WTC11 (cell line): ENCODE data around the gene GPATCH8. TPM values are rescaled to one million over a fixed set of nuclear protein-coding genes. Genes with fewer than 3 reads are reported as not detected.

Experiments used
- ATAC-seq: fragments of 200-7000 bp; cut with Tn5 transposase; 2 replicates; pipeline ENCODE4 v1.10.0; 2021; ENCODE audit warnings: mild to moderate bottlenecking, moderate library complexity
- Bru-seq: library from RNA; stranded (reverse); fragments of 400-500 nt; gene quantifications from one replicate; lab custom pipeline; 2021; lab: Mats Ljungman, UMichigan
- CTCF ChIA-PET: fragments of 300-600 bp; sonication (Branson Sonifier 250); formaldehyde crosslinking; loops from one replicate; lab custom pipeline; 2021; ENCODE audit warnings: antibody characterized with exemption; lab: Charles Lee
- POLR2A ChIA-PET: fragments of 350-600 bp; sonication (Branson Sonifier 250); formaldehyde crosslinking; loops from one replicate; lab custom pipeline; 2021; ENCODE audit warnings: antibody characterized with exemption; lab: Charles Lee
- DNase-seq: peaks from one replicate; pipeline ENCODE4 v3.0.0; 2021; ENCODE audit warnings: low spot score
- H3K27ac Mint-ChIP-seq: 2 replicates; pipeline ENCODE4 v1.8.0; 2021; ENCODE audit warnings: mixed read lengths
- H3K27me3 Mint-ChIP-seq: 2 replicates; pipeline ENCODE4 v1.8.0; 2021; ENCODE audit warnings: low read depth, mild to moderate bottlenecking, moderate library complexity, mixed read lengths
- H3K36me3 Mint-ChIP-seq: 2 replicates; pipeline ENCODE4 v1.8.0; 2021; ENCODE audit warnings: mixed read lengths
- H3K4me1 Mint-ChIP-seq: 2 replicates; pipeline ENCODE4 v1.8.0; 2022; ENCODE audit warnings: mixed read lengths
- H3K4me3 Mint-ChIP-seq: 2 replicates; pipeline ENCODE4 v1.8.0; 2021; ENCODE audit warnings: mild to moderate bottlenecking, moderate library complexity, mixed read lengths
- H3K9me3 Mint-ChIP-seq: 2 replicates; pipeline ENCODE4 v1.8.0; 2021; ENCODE audit warnings: mixed read lengths
- ATF3 ChIP-seq: sonication (generic); formaldehyde crosslinking; conservative IDR thresholded peaks from 2 replicates; pipeline ENCODE4 v1.8.1; 2022; ENCODE audit warnings: mild to moderate bottlenecking, missing genetic modification reagents
- ATF6 ChIP-seq: sonication (generic); formaldehyde crosslinking; IDR thresholded peaks from 2 replicates; pipeline ENCODE4 v1.8.1; 2023; ENCODE audit warnings: mild to moderate bottlenecking, missing genetic modification reagents
- E2F4 ChIP-seq: sonication (generic); formaldehyde crosslinking; IDR thresholded peaks from 2 replicates; pipeline ENCODE4 v1.8.1; 2022; ENCODE audit warnings: low read depth, mild to moderate bottlenecking, moderate library complexity, missing genetic modification reagents, borderline replicate concordance
- FOXJ3 ChIP-seq: sonication (generic); formaldehyde crosslinking; IDR thresholded peaks from 2 replicates; pipeline ENCODE4 v1.9.0; 2021; ENCODE audit warnings: missing genetic modification reagents, mild to moderate bottlenecking, borderline replicate concordance
- HMGXB4 ChIP-seq: sonication (generic); formaldehyde crosslinking; IDR thresholded peaks from 2 replicates; pipeline ENCODE4 v1.8.1; 2023; ENCODE audit warnings: mild to moderate bottlenecking, moderate library complexity, missing genetic modification reagents
- JUN ChIP-seq: sonication (generic); formaldehyde crosslinking; IDR thresholded peaks from 2 replicates; pipeline ENCODE4 v1.8.0; 2023; ENCODE audit warnings: mild to moderate bottlenecking, missing genetic modification reagents
- MAX ChIP-seq: sonication (generic); formaldehyde crosslinking; IDR thresholded peaks from 2 replicates; pipeline ENCODE4 v1.8.0; 2022; ENCODE audit warnings: mild to moderate bottlenecking, missing genetic modification reagents
- MYBL2 ChIP-seq: sonication (generic); formaldehyde crosslinking; IDR thresholded peaks from 2 replicates; pipeline ENCODE4 v1.8.1; 2023; ENCODE audit warnings: mild to moderate bottlenecking, moderate library complexity, missing genetic modification reagents
- RELA ChIP-seq: sonication (generic); formaldehyde crosslinking; IDR thresholded peaks from 2 replicates; pipeline ENCODE4 v1.8.1; 2022; ENCODE audit warnings: missing genetic modification reagents, mild to moderate bottlenecking, borderline replicate concordance
- TEAD1 ChIP-seq: sonication (generic); formaldehyde crosslinking; IDR thresholded peaks from 2 replicates; pipeline ENCODE4 v1.8.0; 2022; ENCODE audit warnings: mild to moderate bottlenecking, missing genetic modification reagents
- TP53 ChIP-seq: sonication (generic); formaldehyde crosslinking; IDR thresholded peaks from 2 replicates; pipeline ENCODE4 v1.8.1; 2023; ENCODE audit warnings: mild to moderate bottlenecking, missing genetic modification reagents
- ZBTB43 ChIP-seq: sonication (generic); formaldehyde crosslinking; IDR thresholded peaks from 2 replicates; pipeline ENCODE4 v1.8.1; 2023; ENCODE audit warnings: mild to moderate bottlenecking, missing genetic modification reagents
- ZNF317 ChIP-seq: sonication (generic); formaldehyde crosslinking; IDR thresholded peaks from 2 replicates; pipeline ENCODE4 v1.8.1; 2023; ENCODE audit warnings: low read depth, mild to moderate bottlenecking, moderate library complexity, missing genetic modification reagents, borderline replicate concordance
- long read RNA-seq, 3 experiments: library from RNA in 1 of 3; library from capped mRNA in 1 of 3; library from polyadenylated mRNA in 1 of 3; unstranded in 2 of 3; stranded (forward) in 1 of 3; transcript quantifications; one replicate each; pipeline ENCODE4 v2.0.0, GENCODE V29; 2021
- total RNA-seq: library from RNA; stranded (reverse); gene quantifications from 3 replicates; pipeline ENCODE4 v1.2.3, GENCODE V29; 2021
- TF ChIP-seq, protein P1 (sequence below): sonication (generic); formaldehyde crosslinking; IDR thresholded peaks from 2 replicates; pipeline ENCODE4 v1.8.0; 2023; ENCODE audit warnings: mild to moderate bottlenecking, missing genetic modification reagents
- TF ChIP-seq, protein P2 (sequence below): sonication (generic); formaldehyde crosslinking; IDR thresholded peaks from 2 replicates; pipeline ENCODE4 v1.8.0; 2023; ENCODE audit warnings: missing genetic modification reagents, mild to moderate bottlenecking, borderline replicate concordance
- TF ChIP-seq, protein P3 (sequence below): sonication (generic); formaldehyde crosslinking; IDR thresholded peaks from 2 replicates; pipeline ENCODE4 v1.8.1; 2022; ENCODE audit warnings: low read depth, missing genetic modification reagents, borderline replicate concordance

The GPATCH8 gene
- total RNA-seq (51.9 to 52.4 TPM (median 51.9 TPM) in 3 replicates), Bru-seq, nascent RNA (percentile 89 among the genes with signal in this experiment)
- long read RNA-seq, experiment 1, full-length matches to known transcripts, result 48 of 127 reads
- long read RNA-seq, experiment 1, partial matches to known transcripts, result 5 of 127 reads
- long read RNA-seq, experiment 1, other reads (novel, unspliced or antisense), result 74 of 127 reads
- long read RNA-seq, experiment 2, full-length matches to known transcripts, result 4 of 49 reads
- long read RNA-seq, experiment 2, partial matches to known transcripts, result 2 of 49 reads
- long read RNA-seq, experiment 2, other reads (novel, unspliced or antisense), result 43 of 49 reads
- long read RNA-seq, experiment 3, full-length matches to known transcripts, result 21 of 34 reads
- long read RNA-seq, experiment 3, partial matches to known transcripts, result 0 of 34 reads
- long read RNA-seq, experiment 3, other reads (novel, unspliced or antisense), result 13 of 34 reads

DNA sequence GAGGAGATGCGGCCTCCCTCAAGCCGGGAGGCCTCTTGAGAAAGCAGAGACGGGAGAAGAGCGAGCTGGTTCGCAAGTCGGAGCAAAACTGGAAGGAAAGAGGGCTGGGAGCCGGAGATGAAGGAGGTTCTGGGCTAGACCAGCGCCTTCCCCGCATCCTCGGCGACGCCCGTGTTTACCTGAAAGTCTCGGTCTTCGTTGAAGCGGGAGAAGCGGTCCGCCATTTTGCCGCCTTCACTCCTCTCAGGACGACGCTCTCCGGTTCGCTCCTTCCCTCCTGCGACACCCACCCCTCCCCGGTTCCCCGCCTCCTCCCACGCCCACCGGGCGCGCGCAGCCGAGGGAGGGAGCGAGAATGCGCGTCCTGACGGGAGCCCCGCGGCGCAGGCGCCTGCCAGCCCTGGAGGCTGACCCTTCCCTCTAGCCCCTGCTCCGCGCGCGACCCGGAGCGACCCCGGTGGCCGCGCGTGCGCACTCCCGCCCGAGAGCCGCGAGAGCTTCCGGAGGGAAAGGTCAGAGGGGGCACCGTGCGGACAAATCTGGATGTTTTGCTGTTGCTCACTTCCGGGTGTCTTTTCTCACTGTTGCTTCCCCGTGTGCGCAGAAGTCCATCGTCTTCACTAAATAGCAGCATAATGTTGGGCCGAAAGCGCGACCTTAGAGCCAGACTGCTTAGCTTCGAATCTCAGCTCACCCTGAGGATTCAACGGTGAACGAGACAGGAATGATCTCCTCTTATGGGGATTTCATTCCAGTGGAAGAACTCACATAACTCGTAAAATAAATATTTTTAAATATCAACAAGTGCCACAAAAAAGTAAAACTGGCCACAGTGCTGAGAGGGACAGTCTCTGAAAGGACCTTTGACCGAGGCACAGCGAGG, at the start of gene GPATCH8:
Gene GPATCH8, minus strand, starts transcription at position 260 of the 883 bp plus-strand sequence. Its CDS starts 36 bp downstream, at position 224.
- Mint-ChIP-seq H3K27me3 (peaks cover 16% of the 10 kb centered on the region), H3K36me3 (no peaks in the 10 kb centered on the region), H3K4me1 (peaks cover 21% of the 10 kb centered on the region), H3K9me3 (no peaks in the 10 kb centered on the region), H3K27ac (peak within 1 kb of the TSS; percentile 100), H3K4me3 (peak within 1 kb of the TSS; percentile 99)
- peak; percentile 97 for ATAC-seq
- ChIA-PET POLR2A (interaction anchor here (0.7 to 1.4 kb wide), 2 partner anchors 20 to 90 kb away, joined by 4 read pairs; no protein-coding TSS in a partner anchor), CTCF (interaction anchor here (1.1 to 2.1 kb wide), 6 partner anchors 8 to 169 kb away, joined by 3 to 20 read pairs (median 5); partner anchors contain the start of gene FAM171A2)
- DNase-seq, result peak; percentile 96
- 0 out of 2 replicates have a peak, but pooled peaks have one; percentile 39 for TF ChIP-seq HMGXB4 (CRISPR knock-in tag)
- TF ChIP-seq, protein P1, sequence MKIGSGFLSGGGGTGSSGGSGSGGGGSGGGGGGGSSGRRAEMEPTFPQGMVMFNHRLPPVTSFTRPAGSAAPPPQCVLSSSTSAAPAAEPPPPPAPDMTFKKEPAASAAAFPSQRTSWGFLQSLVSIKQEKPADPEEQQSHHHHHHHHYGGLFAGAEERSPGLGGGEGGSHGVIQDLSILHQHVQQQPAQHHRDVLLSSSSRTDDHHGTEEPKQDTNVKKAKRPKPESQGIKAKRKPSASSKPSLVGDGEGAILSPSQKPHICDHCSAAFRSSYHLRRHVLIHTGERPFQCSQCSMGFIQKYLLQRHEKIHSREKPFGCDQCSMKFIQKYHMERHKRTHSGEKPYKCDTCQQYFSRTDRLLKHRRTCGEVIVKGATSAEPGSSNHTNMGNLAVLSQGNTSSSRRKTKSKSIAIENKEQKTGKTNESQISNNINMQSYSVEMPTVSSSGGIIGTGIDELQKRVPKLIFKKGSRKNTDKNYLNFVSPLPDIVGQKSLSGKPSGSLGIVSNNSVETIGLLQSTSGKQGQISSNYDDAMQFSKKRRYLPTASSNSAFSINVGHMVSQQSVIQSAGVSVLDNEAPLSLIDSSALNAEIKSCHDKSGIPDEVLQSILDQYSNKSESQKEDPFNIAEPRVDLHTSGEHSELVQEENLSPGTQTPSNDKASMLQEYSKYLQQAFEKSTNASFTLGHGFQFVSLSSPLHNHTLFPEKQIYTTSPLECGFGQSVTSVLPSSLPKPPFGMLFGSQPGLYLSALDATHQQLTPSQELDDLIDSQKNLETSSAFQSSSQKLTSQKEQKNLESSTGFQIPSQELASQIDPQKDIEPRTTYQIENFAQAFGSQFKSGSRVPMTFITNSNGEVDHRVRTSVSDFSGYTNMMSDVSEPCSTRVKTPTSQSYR (CRISPR knock-in tag), result no peak
- TF ChIP-seq FOXJ3 (CRISPR knock-in tag), result no peak
- TF ChIP-seq TP53, result no peak
- TF ChIP-seq, protein P2, sequence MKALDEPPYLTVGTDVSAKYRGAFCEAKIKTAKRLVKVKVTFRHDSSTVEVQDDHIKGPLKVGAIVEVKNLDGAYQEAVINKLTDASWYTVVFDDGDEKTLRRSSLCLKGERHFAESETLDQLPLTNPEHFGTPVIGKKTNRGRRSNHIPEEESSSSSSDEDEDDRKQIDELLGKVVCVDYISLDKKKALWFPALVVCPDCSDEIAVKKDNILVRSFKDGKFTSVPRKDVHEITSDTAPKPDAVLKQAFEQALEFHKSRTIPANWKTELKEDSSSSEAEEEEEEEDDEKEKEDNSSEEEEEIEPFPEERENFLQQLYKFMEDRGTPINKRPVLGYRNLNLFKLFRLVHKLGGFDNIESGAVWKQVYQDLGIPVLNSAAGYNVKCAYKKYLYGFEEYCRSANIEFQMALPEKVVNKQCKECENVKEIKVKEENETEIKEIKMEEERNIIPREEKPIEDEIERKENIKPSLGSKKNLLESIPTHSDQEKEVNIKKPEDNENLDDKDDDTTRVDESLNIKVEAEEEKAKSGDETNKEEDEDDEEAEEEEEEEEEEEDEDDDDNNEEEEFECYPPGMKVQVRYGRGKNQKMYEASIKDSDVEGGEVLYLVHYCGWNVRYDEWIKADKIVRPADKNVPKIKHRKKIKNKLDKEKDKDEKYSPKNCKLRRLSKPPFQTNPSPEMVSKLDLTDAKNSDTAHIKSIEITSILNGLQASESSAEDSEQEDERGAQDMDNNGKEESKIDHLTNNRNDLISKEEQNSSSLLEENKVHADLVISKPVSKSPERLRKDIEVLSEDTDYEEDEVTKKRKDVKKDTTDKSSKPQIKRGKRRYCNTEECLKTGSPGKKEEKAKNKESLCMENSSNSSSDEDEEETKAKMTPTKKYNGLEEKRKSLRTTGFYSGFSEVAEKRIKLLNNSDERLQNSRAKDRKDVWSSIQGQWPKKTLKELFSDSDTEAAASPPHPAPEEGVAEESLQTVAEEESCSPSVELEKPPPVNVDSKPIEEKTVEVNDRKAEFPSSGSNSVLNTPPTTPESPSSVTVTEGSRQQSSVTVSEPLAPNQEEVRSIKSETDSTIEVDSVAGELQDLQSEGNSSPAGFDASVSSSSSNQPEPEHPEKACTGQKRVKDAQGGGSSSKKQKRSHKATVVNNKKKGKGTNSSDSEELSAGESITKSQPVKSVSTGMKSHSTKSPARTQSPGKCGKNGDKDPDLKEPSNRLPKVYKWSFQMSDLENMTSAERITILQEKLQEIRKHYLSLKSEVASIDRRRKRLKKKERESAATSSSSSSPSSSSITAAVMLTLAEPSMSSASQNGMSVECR (CRISPR knock-in tag), result no peak; the same call in none of the 2 replicates
- TF ChIP-seq ATF3 (CRISPR knock-in tag), result no peak
- peak; percentile 68 for TF ChIP-seq ZBTB43
- TF ChIP-seq RELA (CRISPR knock-in tag), result no peak
- TF ChIP-seq, protein P3, sequence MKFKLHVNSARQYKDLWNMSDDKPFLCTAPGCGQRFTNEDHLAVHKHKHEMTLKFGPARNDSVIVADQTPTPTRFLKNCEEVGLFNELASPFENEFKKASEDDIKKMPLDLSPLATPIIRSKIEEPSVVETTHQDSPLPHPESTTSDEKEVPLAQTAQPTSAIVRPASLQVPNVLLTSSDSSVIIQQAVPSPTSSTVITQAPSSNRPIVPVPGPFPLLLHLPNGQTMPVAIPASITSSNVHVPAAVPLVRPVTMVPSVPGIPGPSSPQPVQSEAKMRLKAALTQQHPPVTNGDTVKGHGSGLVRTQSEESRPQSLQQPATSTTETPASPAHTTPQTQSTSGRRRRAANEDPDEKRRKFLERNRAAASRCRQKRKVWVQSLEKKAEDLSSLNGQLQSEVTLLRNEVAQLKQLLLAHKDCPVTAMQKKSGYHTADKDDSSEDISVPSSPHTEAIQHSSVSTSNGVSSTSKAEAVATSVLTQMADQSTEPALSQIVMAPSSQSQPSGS (CRISPR knock-in tag), result no peak
- TF ChIP-seq MYBL2 (CRISPR knock-in tag), result peak; percentile 72; the same call in 1 of the 2 replicates
- no peak; the same call in 1 of the 2 replicates for TF ChIP-seq ZNF317 (CRISPR knock-in tag)
- no peak for TF ChIP-seq ATF6 (CRISPR knock-in tag)
- TF ChIP-seq E2F4 (CRISPR knock-in tag), result no peak
- peak; percentile 74 for TF ChIP-seq MAX (CRISPR knock-in tag)
- TF ChIP-seq TEAD1 (CRISPR knock-in tag), result peak; percentile 55; the same call in 1 of the 2 replicates
- no peak for TF ChIP-seq JUN (CRISPR knock-in tag)
